Activated T-helper 1 cell treated with Interleukin-2 at 50 U/mL for 16 hours (primary cell): ENCODE results near the gene TIMM13.

Experiments
- DNase-seq: peaks from one replicate; pipeline ENCODE4 v3.0.0-alpha.2; 2020; ENCODE audit warnings: low read depth

TIMM13 gene

DNA sequence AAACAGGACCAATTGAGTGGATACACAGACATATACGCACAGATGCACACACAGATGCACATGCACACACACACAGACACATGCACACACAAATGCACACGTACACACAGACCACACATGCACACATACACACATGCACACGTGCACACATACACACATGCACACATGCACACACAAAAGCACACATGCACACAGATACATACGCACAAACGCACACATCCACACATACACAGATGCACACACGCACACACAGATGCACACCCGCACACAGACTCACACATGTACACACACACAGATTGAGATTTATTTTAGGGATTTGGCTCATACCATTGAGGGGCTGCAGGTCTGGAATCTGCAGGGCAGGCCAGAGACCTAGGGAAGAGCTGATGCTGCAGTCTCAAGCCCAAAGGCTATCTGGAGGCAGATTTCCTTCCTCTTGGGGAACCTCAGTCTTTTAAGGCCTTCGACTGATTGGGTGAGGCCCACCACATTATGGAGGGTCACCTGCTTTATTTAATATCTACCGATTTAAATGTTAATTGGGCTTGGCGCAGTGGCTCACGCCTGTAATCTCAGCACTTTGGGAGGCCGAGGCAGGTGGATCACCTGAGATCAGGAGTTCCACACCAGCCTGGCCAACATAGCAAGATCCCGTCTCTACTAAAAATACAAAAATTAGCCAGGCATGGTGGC lies 44.7 kb downstream of the TIMM13 start:
- DNase-seq, result no peak

GRCh38 chr19:2381148-2381820 lies 46.1 kb downstream of the TIMM13 start:
- DNase-seq, result no peak

DNA sequence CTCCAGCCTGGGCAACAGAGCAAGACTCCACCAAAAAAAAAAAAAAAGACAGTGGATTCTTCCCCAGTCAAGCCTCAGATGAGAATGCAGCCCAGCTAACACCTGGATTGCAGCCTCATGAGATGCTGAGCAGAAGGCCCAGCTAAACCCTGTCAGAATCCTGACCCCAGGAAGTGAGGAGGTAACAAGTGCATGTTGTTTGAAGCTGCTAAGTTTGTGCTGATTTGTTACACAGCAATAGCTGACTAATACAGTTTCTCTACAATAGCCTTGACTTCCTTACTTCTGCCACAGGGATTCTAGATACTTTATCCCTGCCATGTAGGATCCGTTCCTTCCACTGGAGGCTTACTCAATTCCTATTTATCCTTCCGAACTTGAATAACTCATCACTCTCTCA lies 46.8 kb downstream of the TIMM13 start:
- DNase-seq, result no peak

- no peak for DNase-seq
Observed at GRCh38 chr19:2376784-2377519, 50.4 kb downstream of the TIMM13 start.
